Skeletal muscle cell (primary cell): Measurements from ENCODE around the gene NT5M.

Experiments used
- DNase-seq: peaks from one replicate; pipeline ENCODE4 v3.0.0-alpha.2; 2010; ENCODE audit warnings: low read depth
- H3K4me3 ChIP-seq: 2 replicates; pipeline ENCODE4 v1.5.1; 2011; ENCODE audit warnings: low read depth, mild to moderate bottlenecking, control low read depth, low read length, moderate library complexity

NT5M gene

DNA sequence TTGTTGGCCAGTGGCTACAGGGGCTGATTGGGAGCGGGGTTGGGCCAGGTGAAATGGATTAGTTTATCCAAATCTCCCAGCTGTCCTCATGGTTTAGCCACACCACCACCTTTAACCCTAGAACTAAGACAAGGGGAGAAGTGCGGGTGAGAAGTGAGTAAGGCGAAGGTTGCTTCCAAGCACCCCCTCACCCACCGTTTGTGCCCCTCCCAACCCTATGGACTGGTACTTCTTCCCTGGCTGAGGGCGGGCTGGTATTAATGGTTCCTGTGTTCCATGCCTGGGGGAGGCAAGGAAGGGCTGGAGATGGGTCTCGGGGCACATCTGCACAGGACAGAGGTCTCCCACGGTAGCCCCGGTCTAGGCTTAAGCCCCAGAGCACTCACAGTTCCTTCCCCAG is 25.1 kb downstream of the NT5M start:
- no peak for DNase-seq
- H3K4me3 ChIP-seq = no peak overlapping the region

DNA sequence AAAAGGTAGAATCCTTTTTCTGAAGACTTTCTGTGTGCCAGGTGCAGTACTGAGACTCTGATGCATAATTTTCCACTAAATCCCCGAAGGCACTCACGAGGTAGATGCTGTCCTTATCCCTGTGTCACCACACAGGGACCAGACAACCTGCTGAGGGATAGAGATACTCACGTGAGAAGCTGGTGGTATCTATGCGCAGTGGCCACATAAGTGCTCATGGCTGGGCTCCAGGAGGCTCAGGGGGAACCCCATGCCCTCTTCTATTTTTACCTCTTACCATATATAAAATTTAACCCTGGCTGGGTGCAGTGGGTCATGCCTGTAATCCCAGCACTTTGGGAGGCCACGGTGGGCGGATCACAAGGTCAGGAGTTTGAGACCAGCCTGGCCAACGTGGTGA is 38.3 kb downstream of the NT5M start:
- DNase-seq = no peak
- no peak overlapping the region for H3K4me3 ChIP-seq

DNA sequence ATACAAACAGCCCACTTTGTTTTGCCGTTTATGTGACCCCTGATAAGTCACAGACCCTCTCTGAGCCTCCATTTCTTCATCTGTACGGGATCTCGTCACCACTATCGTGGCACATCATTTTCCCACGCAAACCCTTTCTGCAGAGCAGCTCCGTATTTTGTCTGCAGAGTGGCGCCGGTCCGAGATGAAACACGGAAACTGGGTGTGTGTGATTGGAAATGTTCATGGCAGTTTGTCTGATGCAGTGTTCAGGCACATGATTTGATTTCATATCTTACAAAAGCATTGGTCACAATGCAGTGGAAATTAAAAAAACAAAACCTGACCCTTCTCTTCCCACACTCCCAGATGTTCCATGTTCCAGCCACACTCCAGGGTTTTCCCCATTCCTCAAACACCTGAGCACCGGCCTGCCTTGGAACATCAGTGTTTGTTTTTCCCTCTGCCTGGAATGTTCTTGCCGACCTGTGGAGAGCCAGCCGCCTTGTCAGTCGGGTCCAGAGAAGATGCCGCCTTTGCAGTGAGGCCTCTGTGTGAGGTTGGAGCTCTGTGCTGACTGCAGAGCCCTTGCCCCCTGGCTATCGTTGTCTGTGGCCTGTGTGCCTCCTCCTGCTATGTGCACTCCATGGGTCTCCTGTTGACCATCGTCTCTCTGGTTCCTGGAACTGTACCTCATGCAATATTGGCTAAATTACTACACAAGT is 39.2 kb downstream of the NT5M start:
- DNase-seq = no peak
- no peak overlapping the region for H3K4me3 ChIP-seq

DNA sequence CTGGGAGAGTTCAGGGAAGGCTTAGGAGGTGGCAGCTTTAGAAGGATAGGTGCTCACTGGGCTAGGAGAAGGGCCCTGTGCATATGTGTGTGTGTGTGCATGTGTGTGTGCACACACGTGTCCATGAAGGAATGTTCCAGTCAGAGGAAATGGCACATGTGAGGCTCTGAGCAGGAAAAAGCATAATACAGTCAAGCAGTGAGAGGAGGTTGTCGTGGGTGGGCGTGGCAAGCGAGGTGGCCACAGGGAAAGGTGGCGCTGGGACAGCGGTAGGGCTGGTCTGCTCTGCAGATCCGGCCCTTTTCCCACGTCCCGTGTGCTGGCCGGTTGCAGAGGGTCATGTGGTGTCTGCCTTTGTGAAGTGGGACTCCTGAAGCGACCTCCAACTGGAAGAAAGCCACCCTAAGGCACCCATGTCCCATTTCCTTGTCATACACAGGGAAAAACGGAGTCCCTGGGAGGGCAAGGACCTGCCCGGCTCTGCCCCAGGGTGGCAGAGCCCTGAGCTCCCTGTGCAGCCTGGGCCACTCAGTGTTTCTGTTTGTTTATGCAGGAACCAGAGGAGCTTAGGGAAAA is 40.1 kb downstream of the NT5M start:
- H3K4me3 ChIP-seq = no peak overlapping the region
- DNase-seq = no peak

DNA sequence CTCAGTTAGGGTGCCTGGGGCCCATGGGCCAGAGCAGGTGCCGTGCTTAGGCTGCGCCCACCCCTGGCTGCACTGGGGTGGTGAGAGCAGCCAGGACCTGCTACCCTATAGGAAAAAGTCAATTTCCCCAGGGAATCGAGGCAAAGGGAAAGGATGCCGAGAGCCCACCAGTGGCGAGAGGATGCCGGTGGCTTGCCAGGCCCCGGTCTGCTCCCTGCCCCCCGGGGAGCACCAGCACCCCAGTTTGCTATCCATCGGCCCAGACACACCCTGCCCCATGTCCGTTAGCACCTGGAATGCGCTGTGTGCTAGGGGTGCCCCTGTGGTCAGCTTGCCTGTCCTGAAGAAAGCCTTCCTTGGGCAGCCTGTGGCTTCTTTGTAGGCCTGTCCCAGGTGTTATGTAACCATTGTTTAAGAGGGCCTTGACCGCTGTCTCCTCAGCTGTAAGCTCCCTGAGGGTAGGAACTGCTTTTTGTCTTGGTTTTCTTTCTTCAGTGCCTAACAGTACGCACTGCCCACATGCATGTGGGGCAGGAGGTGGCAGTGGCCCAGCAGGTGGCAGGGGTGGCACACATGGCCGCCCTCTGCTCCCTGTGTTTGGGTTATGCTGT is 40.8 kb downstream of the NT5M start:
- H3K4me3 ChIP-seq = no peak overlapping the region
- no peak for DNase-seq

DNA sequence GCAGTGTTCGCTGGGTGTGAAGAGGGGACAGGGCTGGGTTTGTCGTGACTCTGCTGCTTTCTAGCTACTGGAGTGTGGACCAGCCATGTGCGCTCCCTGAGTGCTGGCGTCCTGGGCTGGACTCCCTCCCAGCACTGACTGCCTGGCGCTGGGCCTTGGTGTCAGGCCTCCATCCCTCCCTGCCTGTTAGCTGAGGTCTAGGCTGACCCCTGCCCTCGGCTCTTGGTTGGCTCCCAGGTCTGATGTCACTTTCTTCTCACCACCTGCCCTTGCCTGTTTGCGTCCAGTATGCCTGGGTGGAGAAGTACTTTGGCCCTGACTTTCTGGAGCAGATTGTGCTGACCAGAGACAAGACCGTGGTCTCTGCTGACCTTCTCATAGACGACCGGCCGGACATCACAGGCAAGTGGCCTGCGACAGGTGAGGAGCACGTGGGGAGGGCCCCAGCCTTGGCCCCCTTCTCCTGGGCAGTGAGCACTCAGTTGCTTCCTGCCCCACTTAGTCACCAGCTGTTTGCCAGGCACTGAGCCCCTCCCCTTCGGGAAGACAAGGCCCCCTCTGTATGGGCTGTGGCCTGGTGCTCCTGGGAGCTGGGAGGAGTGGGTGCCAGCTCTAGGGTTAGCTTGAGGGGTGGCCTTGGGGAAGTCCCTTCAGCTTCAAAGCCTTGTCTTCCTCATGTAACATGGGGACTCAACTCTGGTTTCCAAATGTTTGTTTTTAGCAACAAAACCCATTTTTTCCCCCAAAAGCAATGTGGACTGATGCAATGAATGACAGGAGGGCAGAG is 41.5 kb downstream of the NT5M start:
- DNase-seq = no peak
- H3K4me3 ChIP-seq = no peak overlapping the region

DNA sequence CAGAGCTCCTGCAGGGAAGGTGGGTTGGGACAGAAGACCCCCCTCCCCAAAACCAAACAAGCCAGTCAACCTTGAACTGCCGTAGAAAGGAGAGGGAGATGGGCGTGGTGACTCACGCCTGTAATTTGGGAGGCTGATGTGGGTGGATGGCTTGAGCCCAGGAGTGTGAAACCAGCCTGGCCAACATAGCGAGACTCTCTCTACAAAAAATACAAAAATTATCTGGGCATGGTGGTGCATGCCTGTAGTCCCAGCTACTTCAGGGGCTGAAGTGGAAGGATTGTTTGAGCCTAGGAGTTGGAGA is 42.1 kb downstream of the NT5M start:
- no peak overlapping the region for H3K4me3 ChIP-seq
- no peak for DNase-seq

- no peak overlapping the region for H3K4me3 ChIP-seq
- DNase-seq = no peak
Observed at GRCh38 chr17:17345686-17346427, 42.7 kb downstream of the NT5M start.

GRCh38 chr17:17346428-17347233 is 43.5 kb downstream of the NT5M start:
- no peak overlapping the region for H3K4me3 ChIP-seq
- no peak for DNase-seq

- H3K4me3 ChIP-seq = no peak overlapping the region
- no peak for DNase-seq
Observed at GRCh38 chr17:17347234-17347955, 44.2 kb downstream of the NT5M start.

DNA sequence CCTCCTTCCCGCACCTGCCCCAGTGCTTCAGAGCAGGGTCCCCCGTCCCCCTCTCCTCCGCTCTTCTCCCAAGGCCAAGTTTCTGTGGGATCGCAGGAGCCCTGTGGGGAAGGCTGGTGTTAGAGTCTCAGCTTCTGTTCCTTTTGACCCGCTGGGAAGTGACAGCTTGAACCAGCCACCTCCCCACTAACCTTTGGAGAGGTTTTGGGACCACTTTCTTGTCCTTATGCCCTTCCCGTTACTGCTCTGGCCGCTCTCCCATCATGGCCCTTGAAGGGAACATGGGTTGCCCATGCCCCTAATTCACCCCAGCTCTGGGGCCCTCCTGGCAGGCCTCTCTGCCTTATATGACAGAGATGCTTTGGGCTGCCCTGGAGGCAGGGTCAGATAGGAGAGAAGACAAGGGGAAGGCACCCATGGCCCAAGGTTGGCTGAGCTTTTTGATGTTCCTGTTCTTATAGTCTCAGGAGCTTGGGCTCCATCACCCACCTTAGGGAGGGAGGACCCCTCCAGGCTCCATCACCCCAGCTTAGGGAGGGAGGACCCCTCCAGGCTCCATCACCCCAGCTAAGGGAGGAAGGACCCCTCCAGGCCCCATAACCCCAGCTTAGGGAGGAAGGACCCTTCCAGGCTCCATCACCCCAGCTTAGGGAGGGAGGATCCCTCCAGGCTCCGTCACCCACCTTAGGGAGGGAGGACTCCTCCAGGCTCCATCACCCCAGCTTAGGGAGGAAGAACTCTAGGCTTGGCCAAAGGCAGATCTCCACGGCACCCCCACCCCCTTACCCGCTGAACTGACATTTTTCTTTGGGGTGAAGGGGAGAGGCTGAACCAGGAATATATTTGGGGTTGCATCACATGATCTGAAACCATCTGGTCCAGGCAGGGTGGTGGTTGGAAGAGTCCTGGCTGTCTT is 45.0 kb downstream of the NT5M start:
- no peak overlapping the region for H3K4me3 ChIP-seq
- DNase-seq = no peak

GRCh38 chr17:17348872-17349723 is 45.9 kb downstream of the NT5M start:
- DNase-seq = no peak
- no peak overlapping the region for H3K4me3 ChIP-seq

GRCh38 chr17:17349724-17350106 is 46.5 kb downstream of the NT5M start:
- no peak overlapping the region for H3K4me3 ChIP-seq
- DNase-seq = no peak

DNA sequence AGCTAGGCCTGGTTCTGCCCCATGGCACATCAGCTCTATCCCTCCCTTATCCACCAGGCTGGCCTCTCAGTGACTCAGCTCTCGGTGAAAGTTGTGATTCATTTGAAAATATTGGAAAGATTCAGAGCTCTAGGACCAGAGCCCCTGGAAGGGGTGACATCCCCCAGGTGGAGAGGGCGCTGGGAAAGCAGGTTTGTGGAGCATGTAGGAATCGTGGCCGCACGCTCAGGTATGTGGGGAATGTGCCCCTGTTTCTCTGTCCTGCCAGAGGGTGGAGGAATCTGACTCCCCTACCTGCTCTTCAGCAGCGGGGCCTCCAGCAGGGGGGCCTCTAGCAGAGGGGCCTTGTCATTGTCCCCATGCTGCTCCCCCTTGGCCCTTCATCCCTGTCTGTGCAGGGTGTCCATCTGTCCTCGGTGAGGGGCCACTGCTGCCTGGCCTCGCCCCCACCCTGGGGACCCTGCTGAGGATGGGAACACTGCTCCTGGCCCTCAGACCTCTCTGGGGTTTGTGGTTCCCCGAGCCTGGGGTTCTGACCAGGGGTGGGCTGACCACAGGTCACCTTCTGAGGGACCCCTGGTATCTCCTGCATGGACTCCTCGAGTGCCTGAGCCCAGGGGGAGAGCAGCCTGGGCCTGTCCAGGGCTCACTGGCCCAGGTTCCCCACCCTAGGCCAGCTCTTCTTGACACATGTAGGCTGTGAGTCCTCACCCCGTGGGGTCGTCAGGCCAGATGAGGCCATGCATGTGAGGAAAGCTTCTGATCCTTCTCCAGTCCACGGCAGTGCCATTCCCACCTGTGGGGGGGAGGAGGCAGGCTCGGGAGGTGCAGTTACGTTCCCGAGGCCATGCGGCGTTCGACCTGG is 47.5 kb downstream of the NT5M start:
- no peak overlapping the region for H3K4me3 ChIP-seq
- no peak for DNase-seq

GRCh38 chr17:17351356-17351891 is 48.3 kb downstream of the NT5M start:
- no peak overlapping the region for H3K4me3 ChIP-seq
- DNase-seq = no peak
